Body of pancreas (tissue), 4 donors: ENCODE data around the gene CENPW.

Experiments
- CTCF ChIP-seq, 7 experiments: fragments of 450-650 bp in 4 of 7; fragments of 200-600 bp in 3 of 7; sonication (generic) in 3 of 7; IDR thresholded peaks; one replicate each; pipeline ENCODE4 v1.5.1; 2016 to 2019; ENCODE audit warnings: antibody characterized with exemption in 7 of 7
- POLR2A ChIP-seq, 3 donors: fragments of 450-650 bp; IDR thresholded peaks; one replicate each; pipeline ENCODE4 v1.6.1; 2016; ENCODE audit warnings: antibody characterized with exemption in 3 of 3, mild to moderate bottlenecking in 2 of 3

- no peak for TF ChIP-seq CTCF (IDR thresholded peaks at IDR 0.05)
- TF ChIP-seq POLR2A (IDR thresholded peaks at IDR 0.05) = no peak
Measured at GRCh38 chr6:126293891-126294524, 45.9 kb upstream of the CENPW start.
